Lung (tissue), 12 donors: ENCODE data around the gene PLA2G2A. TPM values are rescaled to one million over a fixed set of nuclear protein-coding genes. Genes with fewer than 3 reads are reported as not detected.
"Not testable (repeated sequence)": the region's sequence is repeated elsewhere in the genome, so short reads cannot be mapped to it uniquely, and the experiment has no call there.

Source experiments
- ATAC-seq: fragments of 200-7000 bp; cut with Tn5 transposase; one replicate; pipeline ENCODE4 v1.9.1; 2020; ENCODE audit warnings: moderate number of reproducible peaks; ENCODE audit not compliant: insufficient read depth, low FRiP score
- DNase-seq, 3 donors: peaks; one replicate each; pipeline ENCODE4 v3.0.0-alpha.2; 2013 to 2017
- H3K27ac ChIP-seq, 2 donors: one replicate each; pipeline ENCODE4 v1.5.1; 2013; ENCODE audit warnings: mild to moderate bottlenecking in 2 of 2, moderate library complexity in 2 of 2, control low read depth in 1 of 2, inconsistent platforms in 1 of 2, low read depth in 1 of 2, low read length in 1 of 2
- H3K27me3 ChIP-seq, 3 donors: one replicate each; pipeline ENCODE4 v1.5.1; 2013; ENCODE audit warnings: low read length in 2 of 3; ENCODE audit not compliant: control insufficient read depth in 3 of 3, insufficient read depth in 3 of 3
- H3K36me3 ChIP-seq, 4 donors: one replicate each; pipeline ENCODE4 v1.5.1; 2013; ENCODE audit warnings: low read length in 4 of 4, mild to moderate bottlenecking in 1 of 4, moderate library complexity in 1 of 4; ENCODE audit not compliant: control insufficient read depth in 4 of 4, insufficient read depth in 4 of 4
- H3K4me1 ChIP-seq, 5 donors: one replicate each; pipeline ENCODE4 v1.5.1; 2013; ENCODE audit warnings: low read length in 5 of 5, mild to moderate bottlenecking in 2 of 5, moderate library complexity in 1 of 5; ENCODE audit not compliant: control insufficient read depth in 5 of 5, insufficient read depth in 5 of 5
- H3K4me3 ChIP-seq: one replicate; pipeline ENCODE4 v1.5.1; 2013; ENCODE audit warnings: mild to moderate bottlenecking, control low read depth, moderate library complexity
- H3K9ac ChIP-seq, 2 donors: one replicate each; pipeline ENCODE4 v1.5.1; 2013; ENCODE audit warnings: low read length in 2 of 2, control low read depth in 1 of 2; ENCODE audit not compliant: insufficient read depth in 1 of 2
- H3K9me3 ChIP-seq, 4 donors: one replicate each; pipeline ENCODE4 v1.5.1; 2013; ENCODE audit warnings: low read length in 3 of 4, mild to moderate bottlenecking in 1 of 4, moderate library complexity in 1 of 4; ENCODE audit not compliant: control insufficient read depth in 4 of 4, insufficient read depth in 3 of 4
- CTCF ChIP-seq: IDR thresholded peaks from 2 replicates; pipeline ENCODE4 v1.5.1; 2012; ENCODE audit warnings: mild to moderate bottlenecking; ENCODE audit errors: control extremely low read depth, extremely low read depth
- WGBS, 2 donors: extraction: QIAGEN DNeasy Blood & Tissue Kit; methylation state at CpG; one replicate each; pipeline ENCODE4 v1.1.7; 2013; 5-methylcytosine and 5-hydroxymethylcytosine counted together
- polyA plus RNA-seq, 2 donors: library from polyadenylated mRNA; stranded (reverse); fragments of 200-250 nt; gene quantifications; one replicate each; pipeline ENCODE4 v1.2.1, GENCODE V29; 2013
- total RNA-seq, 2 donors: library from RNA; depleted of rRNA in 1 of 2; stranded (reverse); fragments of >200 nt in 1 of 2; gene quantifications; one replicate each; pipeline ENCODE4 v1.2.1, GENCODE V29; 2014 to 2021
- donor health status: control.
- donor health status: control.
- donor health status: Bipolar disorder and iron deficiency.
- donor health status: healthy.
- donor health status: DM: yes; HTN: yes; CAD: no.

The PLA2G2A gene
- total and polyA plus RNA-seq, 4 donors, result 1.8 to 168 (median 31.3) TPM

- H3K27me3 ChIP-seq, result peaks cover 0 to 33% (median 8%) of the 10 kb centered on the region in 3 donors
- no peak overlapping the region for H3K4me3 ChIP-seq
- H3K9ac ChIP-seq, result no peak overlapping the region
- no peak overlapping the region for H3K27ac ChIP-seq
- no peak for ATAC-seq
- 67 to 86% methylated on average over 4 of the region's 4 CpGs for WGBS, 2 donors
- DNase-seq, result no peak
- no peak for TF ChIP-seq CTCF
- H3K36me3 ChIP-seq, result no peaks in the 10 kb centered on the region
- H3K9me3 ChIP-seq, result no peaks in the 10 kb centered on the region
- no peaks in the 10 kb centered on the region for H3K4me1 ChIP-seq
Measured at GRCh38 chr1:19988267-19989006, 9.0 kb upstream of the PLA2G2A start.

- Histone ChIP-seq H3K4me1 (no peaks in the 10 kb centered on the region), H3K9me3 (no peaks in the 10 kb centered on the region), H3K4me3 (no peak overlapping the region), H3K36me3 (no peaks in the 10 kb centered on the region), H3K9ac (no peak overlapping the region), H3K27ac (no peak overlapping the region), H3K27me3 (peaks cover 0 to 33% (median 8%) of the 10 kb centered on the region in 3 donors)
- no peak for ATAC-seq
- TF ChIP-seq CTCF, result no peak
- WGBS, 2 donors, result 84 to 85% methylated on average over 2 of the region's 2 CpGs
- DNase-seq, result no peak
Measured at GRCh38 chr1:19987719-19988118, 8.3 kb upstream of the PLA2G2A start.

GRCh38 chr1:19984409-19985016 lies 5.1 kb upstream of the PLA2G2A start:
- H3K9me3 ChIP-seq, H3K9ac ChIP-seq, H3K36me3 ChIP-seq, H3K4me3 ChIP-seq, ATAC-seq, H3K27ac ChIP-seq, DNase-seq: not testable (repeated sequence)
- 93 to 94% methylated on average over 32 of the region's 32 CpGs for WGBS, 2 donors
- Histone ChIP-seq H3K27me3 (peaks cover 0 to 23% (median 6%) of the 10 kb centered on the region in 3 donors), H3K4me1 (peaks cover 0 to 20% (median 0%) of the 10 kb centered on the region in 5 donors)

- Histone ChIP-seq H3K9ac (no peak overlapping the region), H3K36me3 (no peaks in the 10 kb centered on the region), H3K4me1 (peaks cover 0 to 21% (median 0%) of the 10 kb centered on the region in 5 donors), H3K27me3 (no peaks in the 10 kb centered on the region), H3K9me3 (no peaks in the 10 kb centered on the region), H3K4me3 (no peak overlapping the region), H3K27ac (no peak overlapping the region)
- TF ChIP-seq CTCF, result no peak
- DNase-seq (no peak), ATAC-seq (no peak)
- 64 to 67% methylated on average over 12 of the region's 12 CpGs for WGBS, 2 donors
Measured at GRCh38 chr1:19981507-19982312, 2.3 kb upstream of the PLA2G2A start.
